ENCODE measurements around the gene PANX2.
"Not testable (repeated sequence)": the region's sequence is repeated elsewhere in the genome, so short reads cannot be mapped to it uniquely, and the experiment has no call there.

PANX2 gene

GRCh38 chr22:50145721-50146438 lies 24.7 kb upstream of the PANX2 start:
- H3K18ac ChIP-seq (ENCODE audit: low read length): no peak overlapping the region
- no peak for DNase-seq
- H3K23ac ChIP-seq (ENCODE audit: low read length): no peak overlapping the region
- no peak overlapping the region for H3K4me2 ChIP-seq (ENCODE audit: low read length)
- H2BK15ac ChIP-seq (replicated peaks; ENCODE audit: low read depth): no peak overlapping the region
- H3K9ac ChIP-seq (ENCODE audit: low read length): no peak overlapping the region
- no peak overlapping the region for H3K56ac ChIP-seq (ENCODE audit: low read length)
- H2AK5ac ChIP-seq (ENCODE audit: low read length): no peak overlapping the region
- H2BK120ac ChIP-seq (ENCODE audit: low read depth, low read length): no peak overlapping the region
- H4K5ac ChIP-seq (ENCODE audit: low read length): no peak overlapping the region
- no peaks in the 10 kb centered on the region for H3K79me1 ChIP-seq (ENCODE audit: low read length)
- H3K4me1 ChIP-seq (ENCODE audit: control insufficient read depth, low read depth, low read length): no peaks in the 10 kb centered on the region
- H2BK5ac ChIP-seq (ENCODE audit: low read length): no peak overlapping the region
- H3K4ac ChIP-seq (ENCODE audit: low read depth, low read length): no peak overlapping the region
- H3K27ac ChIP-seq (ENCODE audit: low read depth, low read length): no peak overlapping the region
- WGBS (ENCODE audit: extremely low coverage, insufficient coverage, low lambda C conversion rate): no CpG with 5 or more reads among the region's 25 CpGs
- no peaks in the 10 kb centered on the region for H3K79me2 ChIP-seq (ENCODE audit: control insufficient read depth, insufficient read depth, low read length)
- H3K4me3 ChIP-seq (ENCODE audit: low read length): no peak overlapping the region
- no peaks in the 10 kb centered on the region for H3K27me3 ChIP-seq (ENCODE audit: insufficient read depth, low read length, poor library complexity)
- no peak overlapping the region for H4K8ac ChIP-seq (ENCODE audit: low read depth, low read length)
- H3K36me3 ChIP-seq (ENCODE audit: control insufficient read depth, insufficient read depth, low read length): no peaks in the 10 kb centered on the region

GRCh38 chr22:50146439-50147238 lies 23.9 kb upstream of the PANX2 start:
- no peak overlapping the region for H3K18ac ChIP-seq (ENCODE audit: low read length)
- no peak overlapping the region for H3K56ac ChIP-seq (ENCODE audit: low read length)
- no peaks in the 10 kb centered on the region for H3K79me1 ChIP-seq (ENCODE audit: low read length)
- H4K8ac ChIP-seq (ENCODE audit: low read depth, low read length): no peak overlapping the region
- no peak overlapping the region for H2AK5ac ChIP-seq (ENCODE audit: low read length)
- no peak overlapping the region for H2BK5ac ChIP-seq (ENCODE audit: low read length)
- H3K4me3 ChIP-seq (ENCODE audit: low read length): no peak overlapping the region
- H3K4me2 ChIP-seq (ENCODE audit: low read length): no peak overlapping the region
- no peaks in the 10 kb centered on the region for H3K79me2 ChIP-seq (ENCODE audit: control insufficient read depth, insufficient read depth, low read length)
- H2BK120ac ChIP-seq (ENCODE audit: low read depth, low read length): no peak overlapping the region
- no peaks in the 10 kb centered on the region for H3K36me3 ChIP-seq (ENCODE audit: control insufficient read depth, insufficient read depth, low read length)
- H3K27me3 ChIP-seq (ENCODE audit: insufficient read depth, low read length, poor library complexity): no peaks in the 10 kb centered on the region
- no peak overlapping the region for H2BK15ac ChIP-seq (replicated peaks; ENCODE audit: low read depth)
- H3K4ac ChIP-seq (ENCODE audit: low read depth, low read length): no peak overlapping the region
- H3K9ac ChIP-seq (ENCODE audit: low read length): no peak overlapping the region
- peak; percentile 25 for DNase-seq
- H3K27ac ChIP-seq (ENCODE audit: low read depth, low read length): no peak overlapping the region
- no peaks in the 10 kb centered on the region for H3K4me1 ChIP-seq (ENCODE audit: control insufficient read depth, low read depth, low read length)
- no CpG with 5 or more reads among the region's 27 CpGs for WGBS (ENCODE audit: extremely low coverage, insufficient coverage, low lambda C conversion rate)
- no peak overlapping the region for H4K5ac ChIP-seq (ENCODE audit: low read length)
- no peak overlapping the region for H3K23ac ChIP-seq (ENCODE audit: low read length)

- not testable (repeated sequence) for H3K27ac ChIP-seq (ENCODE audit: low read depth, low read length); H3K23ac ChIP-seq (ENCODE audit: low read length); H3K4ac ChIP-seq (ENCODE audit: low read depth, low read length); H2BK120ac ChIP-seq (ENCODE audit: low read depth, low read length); H3K4me3 ChIP-seq (ENCODE audit: low read length); H3K36me3 ChIP-seq (ENCODE audit: control insufficient read depth, insufficient read depth, low read length); H2BK5ac ChIP-seq (ENCODE audit: low read length); H3K4me1 ChIP-seq (ENCODE audit: control insufficient read depth, low read depth, low read length); DNase-seq; H4K5ac ChIP-seq (ENCODE audit: low read length); H3K27me3 ChIP-seq (ENCODE audit: insufficient read depth, low read length, poor library complexity); H4K8ac ChIP-seq (ENCODE audit: low read depth, low read length); H3K9ac ChIP-seq (ENCODE audit: low read length); H3K79me2 ChIP-seq (ENCODE audit: control insufficient read depth, insufficient read depth, low read length); H2BK15ac ChIP-seq (replicated peaks; ENCODE audit: low read depth); H3K4me2 ChIP-seq (ENCODE audit: low read length); H2AK5ac ChIP-seq (ENCODE audit: low read length); H3K56ac ChIP-seq (ENCODE audit: low read length); H3K79me1 ChIP-seq (ENCODE audit: low read length); H3K18ac ChIP-seq (ENCODE audit: low read length)
- no CpG with 5 or more reads among the region's 26 CpGs for WGBS (ENCODE audit: extremely low coverage, insufficient coverage, low lambda C conversion rate)
Measured at GRCh38 chr22:50147258-50148165, 23.0 kb upstream of the PANX2 start.

GRCh38 chr22:50148166-50148500 lies 22.4 kb upstream of the PANX2 start:
- no peak overlapping the region for H4K8ac ChIP-seq (ENCODE audit: low read depth, low read length)
- no peaks in the 10 kb centered on the region for H3K79me2 ChIP-seq (ENCODE audit: control insufficient read depth, insufficient read depth, low read length)
- no peak overlapping the region for H3K4me3 ChIP-seq (ENCODE audit: low read length)
- H3K9ac ChIP-seq (ENCODE audit: low read length): no peak overlapping the region
- H3K36me3 ChIP-seq (ENCODE audit: control insufficient read depth, insufficient read depth, low read length): no peaks in the 10 kb centered on the region
- no peak overlapping the region for H2BK15ac ChIP-seq (replicated peaks; ENCODE audit: low read depth)
- no peak overlapping the region for H4K5ac ChIP-seq (ENCODE audit: low read length)
- no peak overlapping the region for H3K18ac ChIP-seq (ENCODE audit: low read length)
- no peak overlapping the region for H3K27ac ChIP-seq (ENCODE audit: low read depth, low read length)
- H3K56ac ChIP-seq (ENCODE audit: low read length): no peak overlapping the region
- no peak overlapping the region for H3K4me2 ChIP-seq (ENCODE audit: low read length)
- WGBS (ENCODE audit: extremely low coverage, insufficient coverage, low lambda C conversion rate): no CpG with 5 or more reads among the region's 12 CpGs
- no peak for DNase-seq
- H3K79me1 ChIP-seq (ENCODE audit: low read length): no peaks in the 10 kb centered on the region
- H3K23ac ChIP-seq (ENCODE audit: low read length): no peak overlapping the region
- no peak overlapping the region for H2BK120ac ChIP-seq (ENCODE audit: low read depth, low read length)
- H2BK5ac ChIP-seq (ENCODE audit: low read length): no peak overlapping the region
- H3K4ac ChIP-seq (ENCODE audit: low read depth, low read length): no peak overlapping the region
- no peak overlapping the region for H2AK5ac ChIP-seq (ENCODE audit: low read length)
- no peaks in the 10 kb centered on the region for H3K4me1 ChIP-seq (ENCODE audit: control insufficient read depth, low read depth, low read length)
- no peaks in the 10 kb centered on the region for H3K27me3 ChIP-seq (ENCODE audit: insufficient read depth, low read length, poor library complexity)

- no peak overlapping the region for H3K4me3 ChIP-seq (ENCODE audit: low read length)
- H4K8ac ChIP-seq (ENCODE audit: low read depth, low read length): no peak overlapping the region
- DNase-seq: peak; percentile 76
- no peak overlapping the region for H4K5ac ChIP-seq (ENCODE audit: low read length)
- no peak overlapping the region for H3K9ac ChIP-seq (ENCODE audit: low read length)
- no peak overlapping the region for H3K4me2 ChIP-seq (ENCODE audit: low read length)
- no peak overlapping the region for H3K4ac ChIP-seq (ENCODE audit: low read depth, low read length)
- WGBS (ENCODE audit: extremely low coverage, insufficient coverage, low lambda C conversion rate): no CpG with 5 or more reads among the region's 22 CpGs
- H2BK120ac ChIP-seq (ENCODE audit: low read depth, low read length): no peak overlapping the region
- no peak overlapping the region for H2BK5ac ChIP-seq (ENCODE audit: low read length)
- H2AK5ac ChIP-seq (ENCODE audit: low read length): no peak overlapping the region
- H3K79me2 ChIP-seq (ENCODE audit: control insufficient read depth, insufficient read depth, low read length): no peaks in the 10 kb centered on the region
- no peak overlapping the region for H3K23ac ChIP-seq (ENCODE audit: low read length)
- H3K18ac ChIP-seq (ENCODE audit: low read length): no peak overlapping the region
- no peaks in the 10 kb centered on the region for H3K4me1 ChIP-seq (ENCODE audit: control insufficient read depth, low read depth, low read length)
- no peak overlapping the region for H3K27ac ChIP-seq (ENCODE audit: low read depth, low read length)
- H3K36me3 ChIP-seq (ENCODE audit: control insufficient read depth, insufficient read depth, low read length): no peaks in the 10 kb centered on the region
- no peak overlapping the region for H3K56ac ChIP-seq (ENCODE audit: low read length)
- no peaks in the 10 kb centered on the region for H3K27me3 ChIP-seq (ENCODE audit: insufficient read depth, low read length, poor library complexity)
- H3K79me1 ChIP-seq (ENCODE audit: low read length): no peaks in the 10 kb centered on the region
- H2BK15ac ChIP-seq (replicated peaks; ENCODE audit: low read depth): no peak overlapping the region
Measured at GRCh38 chr22:50148991-50149721, 21.4 kb upstream of the PANX2 start.
